G401 (cell line): ENCODE results near the gene INPP5F. TPM values are rescaled to one million over a fixed set of nuclear protein-coding genes. Genes with fewer than 3 reads are reported as not detected.
A peak's percentile ranks its signal among the peaks of the same experiment; 100 is the strongest.

Source experiments
- DNase-seq: peaks from one replicate; pipeline ENCODE4 v3.0.0-alpha.2; 2015; ENCODE audit warnings: low spot score
- in situ Hi-C: cut with HindIII; loops from 2 replicates; pipeline ENCODE4 v1.10.0; 2016; ENCODE audit warnings: low sequenced_read_pairs, mixed read lengths
- total RNA-seq: library from RNA; depleted of rRNA; stranded (reverse); fragments of >200 nt; shearing (Covaris generic); gene quantifications from 2 replicates; pipeline ENCODE4 v1.2.3, GENCODE V29; 2014; rRNA removed

INPP5F gene
- total RNA-seq: 7.9 and 10.1 TPM in 2 replicates

- in situ Hi-C loops: no loop called here
- peak; percentile 100 for DNase-seq
Observed at GRCh38 chr10:119725828-119726675, at the start of gene INPP5F. Gene INPP5F (plus strand): TSS chr10:119726050. CDS start chr10:119726263, 213 bp downstream.

- no peak for DNase-seq
- in situ Hi-C loops: no loop called here
Observed at GRCh38 chr10:119677126-119677525, 48.7 kb upstream of the INPP5F start.

- no peak for DNase-seq
- in situ Hi-C loops: no loop called here
Observed at GRCh38 chr10:119677904-119678755, 47.7 kb upstream of the INPP5F start.

- no peak for DNase-seq
- in situ Hi-C loops: no loop called here
Observed at GRCh38 chr10:119679480-119679829, 46.4 kb upstream of the INPP5F start.

GRCh38 chr10:119680050-119680449 lies 45.8 kb upstream of the INPP5F start:
- DNase-seq: no peak

GRCh38 chr10:119680650-119681081 lies 45.2 kb upstream of the INPP5F start:
- DNase-seq: no peak
- in situ Hi-C loops: loop anchor here (10.0 kb wide), 1 partner anchor 154 kb away; no protein-coding TSS in a partner anchor

More at GRCh38 chr10:119680050-119680449, 45.8 kb upstream of the INPP5F start:
- in situ Hi-C loops: loop anchor here (10.0 kb wide), 1 partner anchor 155 kb away; no protein-coding TSS in a partner anchor

- in situ Hi-C loops: loop anchor here (10.0 kb wide), 1 partner anchor 148 kb away; no protein-coding TSS in a partner anchor
- peak; percentile 86 for DNase-seq
Observed at GRCh38 chr10:119686465-119687191, 39.2 kb upstream of the INPP5F start.

GRCh38 chr10:119687192-119688032 lies 38.4 kb upstream of the INPP5F start:
- in situ Hi-C loops: loop anchor here (10.0 kb wide), 1 partner anchor 147 kb away; no protein-coding TSS in a partner anchor
- peak; percentile 35 for DNase-seq

- no peak for DNase-seq
Observed at GRCh38 chr10:119688033-119688508, 37.8 kb upstream of the INPP5F start.

GRCh38 chr10:119689016-119689580 lies 36.8 kb upstream of the INPP5F start:
- in situ Hi-C loops: loop anchor here (10.0 kb wide), 1 partner anchor 146 kb away; no protein-coding TSS in a partner anchor
- no peak for DNase-seq

More at GRCh38 chr10:119688033-119688508, 37.8 kb upstream of the INPP5F start:
- in situ Hi-C loops: loop anchor here (10.0 kb wide), 1 partner anchor 147 kb away; no protein-coding TSS in a partner anchor

GRCh38 chr10:119691726-119692125 lies 34.1 kb upstream of the INPP5F start:
- in situ Hi-C loops: no loop called here
- no peak for DNase-seq

GRCh38 chr10:119693262-119693957 lies 32.4 kb upstream of the INPP5F start:
- no peak for DNase-seq
- in situ Hi-C loops: no loop called here

- in situ Hi-C loops: no loop called here
Observed at GRCh38 chr10:119694608-119695007, 31.2 kb upstream of the INPP5F start.

GRCh38 chr10:119700321-119700954 lies 25.4 kb upstream of the INPP5F start:
- in situ Hi-C loops: no loop called here
- no peak for DNase-seq

More at GRCh38 chr10:119694608-119695007, 31.2 kb upstream of the INPP5F start:
- DNase-seq: no peak

GRCh38 chr10:119701861-119702260 lies 24.0 kb upstream of the INPP5F start:
- no peak for DNase-seq

GRCh38 chr10:119702583-119702982 lies 23.3 kb upstream of the INPP5F start:
- no peak for DNase-seq
- in situ Hi-C loops: no loop called here

More at GRCh38 chr10:119701861-119702260, 24.0 kb upstream of the INPP5F start:
- in situ Hi-C loops: no loop called here
